ENCODE results near the gene DNAJC1.
"Not testable (repeated sequence)": the region's sequence is repeated elsewhere in the genome, so short reads cannot be mapped to it uniquely, and the experiment has no call there.

Gene DNAJC1

GRCh38 chr10:22003177-22003963 lies at the start of gene DNAJC1:
Gene DNAJC1, minus strand, starts transcription at chr10:22003730. Its CDS starts 296 bp downstream, at chr10:22003434.
- peak; percentile 91 to 99 (median 97) for DNase-seq (ENCODE audit: low read depth in 3 of 3, low spot score in 1 of 3)

DNA sequence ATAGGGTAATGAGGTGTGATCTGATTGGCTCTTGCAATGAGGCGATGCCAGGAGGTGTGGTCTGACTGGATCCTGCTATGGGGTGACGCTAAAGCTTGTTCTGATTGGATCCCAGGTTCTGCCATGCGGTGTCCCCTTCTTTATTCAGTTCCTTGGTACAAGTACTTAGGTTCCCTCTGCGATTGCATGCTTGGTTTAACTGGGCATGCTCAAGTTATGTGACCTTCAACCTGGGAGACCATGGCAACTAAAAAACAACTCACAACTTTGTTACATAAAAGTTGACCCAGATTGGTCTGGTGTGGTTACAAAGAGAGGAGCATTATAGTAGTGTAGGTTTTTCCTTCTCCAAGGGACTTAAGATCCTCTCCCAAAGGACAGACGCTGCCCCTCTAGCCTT lies 49.5 kb upstream of the DNAJC1 start:
- DNase-seq (ENCODE audit: low read depth in 3 of 3, low spot score in 1 of 3): no peak

DNA sequence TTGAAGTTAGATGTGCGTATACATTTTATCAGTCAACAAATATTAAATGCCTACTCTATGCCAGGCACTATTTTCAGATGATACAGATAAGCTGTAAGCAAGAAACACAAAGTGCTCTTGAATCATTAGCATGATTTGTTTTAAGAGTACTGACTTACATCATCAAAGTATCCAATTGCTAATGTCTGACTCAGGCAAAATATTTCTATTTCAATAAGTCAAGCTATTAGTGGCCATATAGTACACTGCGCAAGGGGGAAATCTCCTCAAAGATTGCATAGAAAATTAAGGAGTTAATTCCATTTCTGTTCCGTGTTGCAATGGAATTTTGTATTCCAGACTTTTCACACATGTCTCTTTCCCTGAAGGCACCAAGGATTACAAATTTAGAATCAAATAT lies 46.1 kb upstream of the DNAJC1 start:
- no peak for DNase-seq (ENCODE audit: low read depth in 3 of 3, low spot score in 1 of 3)

DNA sequence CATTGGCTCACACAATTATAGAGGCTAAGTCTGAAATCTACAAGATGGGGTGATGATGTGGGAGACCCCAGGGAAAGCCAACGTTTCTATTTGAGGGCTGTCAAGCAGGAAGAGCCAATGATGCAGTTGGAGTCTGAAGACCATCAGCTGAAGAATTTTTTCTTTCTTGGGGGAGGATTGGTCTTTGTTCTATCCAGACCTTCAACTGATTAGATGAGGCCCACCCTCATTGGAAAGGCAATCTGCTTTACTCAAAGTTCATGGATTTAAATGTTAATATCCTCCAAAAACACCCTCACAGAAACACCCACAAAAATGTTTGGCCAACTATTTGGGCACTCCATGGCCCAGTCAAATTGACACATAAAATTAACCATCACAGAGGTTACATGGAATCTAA lies 44.3 kb upstream of the DNAJC1 start:
- DNase-seq (ENCODE audit: low read depth in 3 of 3, low spot score in 1 of 3): no peak

- no peak for DNase-seq (ENCODE audit: low read depth in 3 of 3, low spot score in 1 of 3)
Measured at GRCh38 chr10:22043327-22043633, 39.8 kb upstream of the DNAJC1 start.

DNA sequence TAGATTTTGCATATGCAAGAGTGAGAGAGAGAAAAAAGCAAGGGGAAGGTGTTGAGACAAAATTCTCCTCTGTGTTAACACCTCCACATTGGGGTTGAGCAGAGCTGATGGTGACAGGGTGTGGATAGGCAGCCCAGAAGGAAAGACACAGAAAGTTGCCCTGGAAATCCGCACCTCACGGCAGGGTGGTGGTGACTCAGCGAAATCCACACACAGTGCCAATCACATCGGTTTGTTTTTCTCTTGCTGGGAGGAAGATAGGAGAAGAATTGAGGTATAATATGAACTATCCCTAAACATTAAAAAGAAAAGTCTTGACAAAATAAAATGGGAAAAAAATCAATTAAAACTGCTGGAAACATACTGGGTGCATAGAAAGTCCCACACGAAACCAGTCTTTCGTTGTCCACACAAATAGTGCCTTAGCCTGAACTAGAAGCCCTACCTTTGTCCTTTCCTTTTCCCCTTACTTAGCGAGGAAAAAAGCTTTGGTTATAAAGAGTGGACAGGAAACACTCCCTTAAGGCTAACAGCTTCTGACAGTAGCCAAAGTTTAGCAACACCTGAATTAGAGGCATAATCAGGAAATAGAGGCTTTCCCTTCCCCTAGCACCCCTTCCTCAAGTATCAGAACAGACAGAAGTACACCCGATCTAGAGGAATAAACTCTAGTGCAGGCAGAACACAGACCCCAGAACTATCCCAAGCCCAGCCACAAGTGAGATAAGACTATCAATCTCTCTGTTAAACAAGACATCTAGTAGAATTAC lies 39.2 kb upstream of the DNAJC1 start:
- DNase-seq (ENCODE audit: low read depth in 3 of 3, low spot score in 1 of 3): no peak

GRCh38 chr10:22034333-22034732 lies 30.8 kb upstream of the DNAJC1 start:
- no peak for DNase-seq (ENCODE audit: low read depth in 3 of 3, low spot score in 1 of 3)

DNA sequence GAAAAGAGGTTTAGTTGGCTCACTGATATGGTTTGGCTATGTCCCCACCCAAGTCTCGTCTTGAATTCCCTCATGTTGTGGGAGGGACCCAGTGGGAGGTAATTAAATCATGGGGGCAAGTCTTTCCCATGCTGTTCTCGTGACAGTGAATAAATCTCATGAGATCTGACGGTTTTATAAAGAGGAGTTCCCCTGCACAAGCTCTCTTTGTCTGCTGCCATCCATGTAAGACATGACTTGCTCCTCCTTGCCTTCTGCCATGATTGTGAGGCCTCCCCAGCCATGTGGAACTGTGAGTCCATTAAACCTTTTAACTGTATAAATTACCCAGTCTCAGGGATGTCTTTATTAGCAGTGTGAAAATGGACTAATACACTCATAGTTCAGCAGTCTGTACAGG lies 28.7 kb upstream of the DNAJC1 start:
- DNase-seq (ENCODE audit: low read depth in 3 of 3, low spot score in 1 of 3): not testable (repeated sequence)

DNA sequence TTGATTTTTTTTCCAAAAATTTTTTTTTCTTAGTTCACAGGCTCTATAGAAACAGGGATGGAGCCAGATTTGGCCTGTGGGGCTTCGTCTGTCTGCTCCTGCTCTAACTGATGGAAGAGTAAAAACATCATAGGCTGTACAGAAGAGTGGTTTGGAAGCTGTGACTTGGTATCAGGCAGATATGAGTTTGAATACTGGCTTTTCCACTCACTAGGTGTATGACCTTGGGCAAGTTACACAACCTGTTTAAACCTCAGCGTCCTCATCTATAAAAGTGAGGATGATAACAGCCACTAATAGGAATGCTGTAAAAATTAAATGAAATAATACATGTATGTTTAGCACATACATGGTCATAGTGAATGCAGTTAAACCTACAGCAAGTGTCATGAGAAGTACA lies 26.9 kb upstream of the DNAJC1 start:
- DNase-seq (ENCODE audit: low read depth in 3 of 3, low spot score in 1 of 3): no peak

GRCh38 chr10:22029445-22030236 lies 26.1 kb upstream of the DNAJC1 start:
- no peak for DNase-seq (ENCODE audit: low read depth in 3 of 3, low spot score in 1 of 3)

- DNase-seq (ENCODE audit: low read depth in 3 of 3, low spot score in 1 of 3): no peak
Measured at GRCh38 chr10:22027364-22028238, 24.1 kb upstream of the DNAJC1 start.

- DNase-seq (ENCODE audit: low read depth in 3 of 3, low spot score in 1 of 3): no peak
Measured at GRCh38 chr10:22026287-22026686, 22.8 kb upstream of the DNAJC1 start.

DNA sequence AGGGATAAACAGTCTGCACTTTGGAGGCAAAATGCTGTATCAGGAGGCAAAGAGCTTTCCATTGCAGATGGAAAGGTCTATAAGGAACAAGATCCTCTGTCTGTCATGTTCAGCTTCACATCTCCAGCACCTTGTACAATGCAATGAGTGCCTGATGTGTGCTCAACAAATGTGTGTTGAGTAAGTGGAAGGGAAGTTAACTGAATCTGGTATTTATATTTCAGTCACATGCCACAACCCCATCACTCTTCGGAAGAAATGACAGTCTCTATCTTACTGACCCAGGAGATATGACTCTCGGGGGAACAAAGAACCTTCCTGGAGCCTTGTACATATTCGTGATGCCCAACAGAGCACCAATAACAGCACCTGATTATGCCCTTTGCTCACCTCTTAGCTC lies 20.0 kb upstream of the DNAJC1 start:
- no peak for DNase-seq (ENCODE audit: low read depth in 3 of 3, low spot score in 1 of 3)

GRCh38 chr10:22022257-22023032 lies 18.9 kb upstream of the DNAJC1 start:
- DNase-seq (ENCODE audit: low read depth in 3 of 3, low spot score in 1 of 3): peak; percentile 6 to 32 (median 23)

GRCh38 chr10:22021144-22021543 lies 17.6 kb upstream of the DNAJC1 start:
- DNase-seq (ENCODE audit: low read depth in 3 of 3, low spot score in 1 of 3): not testable (repeated sequence)

DNA sequence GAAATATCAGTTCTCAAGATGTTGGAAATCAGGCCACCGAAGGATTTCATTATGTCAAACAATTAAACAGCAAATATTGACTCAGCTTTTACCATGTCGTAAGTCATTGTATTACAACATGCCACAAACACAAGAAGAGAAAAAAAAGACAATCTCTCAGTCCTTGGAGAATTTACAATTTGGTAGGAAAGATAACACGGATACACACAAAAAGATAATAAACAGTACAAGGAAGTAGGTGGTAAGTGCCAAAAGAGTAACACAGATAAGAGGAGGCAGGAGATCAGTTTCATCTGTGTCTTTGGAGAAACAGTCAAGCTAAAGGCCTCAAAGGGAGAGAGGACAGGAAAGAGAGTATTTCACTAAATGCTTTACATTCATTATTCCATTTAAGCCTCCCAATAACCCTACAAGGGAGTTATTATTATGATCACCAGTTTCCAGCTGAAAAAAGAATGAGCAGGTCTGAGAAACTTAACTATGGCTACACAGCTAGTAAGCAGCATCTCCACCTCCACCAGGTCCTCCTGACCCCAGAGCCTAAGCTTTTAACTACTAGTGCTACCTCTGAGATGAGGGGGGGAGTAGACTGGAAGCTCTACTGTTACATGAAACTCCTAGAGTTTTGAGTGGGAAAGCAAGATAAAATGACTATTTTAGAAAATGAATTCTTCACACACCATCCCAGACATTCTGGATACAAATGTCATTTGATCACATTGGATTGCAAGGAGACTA lies 13.9 kb upstream of the DNAJC1 start:
- no peak for DNase-seq (ENCODE audit: low read depth in 3 of 3, low spot score in 1 of 3)

- no peak for DNase-seq (ENCODE audit: low read depth in 3 of 3, low spot score in 1 of 3)
Measured at GRCh38 chr10:22016046-22016705, 12.6 kb upstream of the DNAJC1 start.

- no peak for DNase-seq (ENCODE audit: low read depth in 3 of 3, low spot score in 1 of 3)
Measured at GRCh38 chr10:22010973-22011408, 7.5 kb upstream of the DNAJC1 start.

DNA sequence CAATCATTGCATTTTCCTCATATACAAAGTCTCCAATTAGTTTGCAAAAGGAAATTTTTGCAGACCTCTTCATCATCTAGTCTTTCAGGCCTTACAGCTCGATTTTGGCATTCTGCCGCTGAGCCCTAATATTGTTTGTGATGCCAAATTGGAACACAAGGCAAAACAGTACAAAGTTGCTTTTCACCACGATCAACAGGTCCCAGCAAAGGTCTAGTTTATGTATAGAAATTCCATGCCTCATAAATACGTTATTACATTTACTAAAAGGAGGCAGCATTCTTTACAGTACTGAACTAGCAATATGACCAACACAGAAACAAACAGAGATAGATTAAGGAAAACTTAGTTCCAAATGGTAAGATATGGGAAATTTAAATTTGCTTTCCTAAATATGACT lies 7.0 kb upstream of the DNAJC1 start:
- no peak for DNase-seq (ENCODE audit: low read depth in 3 of 3, low spot score in 1 of 3)
